Epidermal melanocyte (primary cell): ENCODE data around the gene CSGALNACT2.
"Not testable (repeated sequence)": the region's sequence is repeated elsewhere in the genome, so short reads cannot be mapped to it uniquely, and the experiment has no call there.

Experiments used
- DNase-seq: peaks from one replicate; pipeline ENCODE4 v3.0.0; 2011; ENCODE audit warnings: low spot score; ENCODE audit not compliant: insufficient read length

The CSGALNACT2 gene

DNA sequence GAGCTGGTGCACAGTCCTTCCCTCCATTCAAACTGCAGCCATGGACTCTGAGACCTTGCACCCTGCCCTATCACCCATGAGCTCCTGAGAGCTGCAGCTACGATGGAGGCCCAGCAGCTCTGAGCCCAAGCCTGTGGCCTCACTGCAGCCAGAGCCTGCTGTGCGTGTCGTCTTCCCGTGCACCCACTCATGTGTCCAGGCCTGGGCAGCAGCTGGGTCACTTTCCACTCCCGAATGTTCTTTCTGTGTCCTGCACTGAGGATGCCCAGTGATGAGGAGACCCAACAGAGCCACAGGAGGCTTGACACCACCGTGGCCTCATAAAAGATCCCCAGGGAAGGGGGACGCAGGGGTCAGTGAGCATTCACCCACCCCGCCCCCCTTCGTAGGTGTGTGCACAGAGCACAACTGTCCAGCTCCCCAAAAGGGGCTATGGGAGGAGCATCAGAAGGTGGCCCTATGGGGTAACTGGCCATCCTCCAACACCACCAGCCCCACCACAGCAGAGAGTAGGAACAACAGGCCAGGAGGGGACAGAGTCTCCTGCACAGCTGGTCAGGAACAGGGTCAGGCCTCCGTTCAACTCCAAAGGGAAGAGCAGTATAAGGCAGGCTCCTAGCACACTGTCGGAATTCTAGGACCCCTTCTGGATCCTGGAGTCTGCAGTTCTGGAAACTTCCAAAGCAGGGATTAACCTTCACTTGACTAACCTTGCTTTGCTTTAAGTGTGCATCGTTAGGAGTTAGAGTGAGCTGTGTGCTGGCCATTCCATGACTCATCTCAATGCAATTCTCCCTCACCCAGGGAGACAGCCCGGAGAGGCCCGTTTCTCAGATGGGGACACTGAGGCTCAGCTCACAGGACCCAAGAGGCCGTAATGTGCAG lies 76.1 kb downstream of the CSGALNACT2 start:
- DNase-seq = no peak

DNA sequence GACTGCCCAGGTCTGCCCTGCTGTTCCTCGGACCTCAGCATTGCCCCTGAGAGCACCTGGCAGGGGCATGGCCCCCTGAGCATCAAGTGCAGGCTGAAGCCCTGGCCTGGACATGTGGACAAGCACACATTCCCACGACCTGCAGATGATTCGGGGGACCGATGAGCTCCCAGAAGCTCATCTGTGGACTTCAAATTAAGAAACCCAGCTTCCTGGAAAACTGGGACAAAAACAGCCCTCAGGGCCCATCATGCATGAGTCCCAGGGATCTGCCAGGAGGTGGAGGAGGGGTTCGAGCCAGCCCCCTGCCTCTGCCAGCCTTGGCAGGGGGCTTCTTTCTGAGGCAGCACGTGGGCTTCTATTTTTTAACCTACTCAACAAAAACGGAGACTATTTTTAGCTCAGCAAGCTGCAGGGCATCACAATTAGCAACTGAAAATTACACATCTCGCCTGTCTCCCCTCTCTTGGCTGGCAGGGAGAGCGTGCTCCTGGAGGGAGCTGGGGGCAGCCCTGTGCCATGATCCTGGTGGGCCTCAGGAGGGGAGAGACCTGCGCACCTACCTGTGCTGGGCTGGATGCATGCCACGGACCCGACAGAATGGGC lies 76.8 kb downstream of the CSGALNACT2 start:
- DNase-seq = no peak

DNA sequence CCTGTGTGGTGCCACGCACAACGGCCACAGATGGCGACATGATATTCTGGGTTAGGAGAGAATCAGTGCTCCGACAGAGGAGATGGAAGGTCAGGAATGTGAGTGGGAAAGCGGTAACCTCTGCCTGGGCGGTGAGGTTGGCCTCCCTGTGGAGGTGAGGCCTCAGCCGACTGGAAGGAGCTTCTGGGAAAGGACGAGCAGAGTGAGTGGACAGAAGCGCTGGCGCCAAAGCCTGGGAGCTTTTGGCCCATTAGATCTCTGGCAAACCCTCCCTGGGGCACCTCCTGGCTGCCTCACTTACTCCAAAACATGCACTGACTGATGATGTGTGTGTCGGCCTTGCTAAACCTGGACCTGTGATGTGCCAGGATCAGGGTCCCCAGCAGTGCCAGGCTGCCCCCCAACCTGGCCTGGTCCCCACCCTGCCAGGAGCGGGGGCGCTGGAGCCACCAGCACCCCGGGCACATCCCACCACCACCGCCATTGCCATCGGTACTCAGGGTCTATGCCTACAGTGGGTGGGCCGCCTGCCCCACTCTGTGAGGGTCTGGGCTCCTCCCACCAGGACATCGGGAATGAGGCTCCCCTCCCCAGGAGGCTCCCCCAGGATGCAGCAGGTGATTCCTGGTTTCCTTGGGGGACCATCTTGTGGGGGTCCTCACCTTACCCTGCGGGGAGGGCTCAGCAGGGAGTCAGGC lies 77.7 kb downstream of the CSGALNACT2 start:
- no peak for DNase-seq

DNA sequence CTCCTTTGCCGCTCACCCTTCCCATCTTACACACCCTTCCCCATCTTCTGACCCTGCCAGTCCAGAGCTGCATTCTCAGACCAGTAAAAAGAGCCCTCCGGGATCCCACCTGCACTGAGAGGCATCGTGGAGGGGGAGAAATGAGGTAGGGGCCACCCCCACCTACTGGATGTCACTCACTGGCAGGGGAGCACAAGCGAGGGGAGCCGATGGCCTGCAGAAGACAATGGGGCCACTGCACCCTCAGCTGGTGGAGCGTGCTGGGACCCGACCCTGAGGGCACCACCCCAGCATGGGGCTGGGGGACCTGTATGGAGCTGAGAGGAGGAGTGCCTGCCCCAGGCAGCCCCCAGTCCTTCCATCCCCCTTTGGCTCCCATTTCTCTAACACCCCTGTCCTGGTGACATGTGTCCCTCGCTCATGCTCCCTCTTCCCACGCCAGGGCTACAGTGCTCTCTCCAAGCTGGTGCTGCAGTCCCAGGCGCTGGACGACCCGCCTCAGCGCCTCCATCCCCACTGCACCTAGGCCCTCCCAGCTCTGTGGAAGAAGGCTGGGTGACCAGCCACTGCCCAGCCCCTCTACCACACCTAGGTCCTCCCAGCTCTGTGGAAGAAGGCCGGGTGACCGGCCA lies 78.8 kb downstream of the CSGALNACT2 start:
- DNase-seq = no peak

DNA sequence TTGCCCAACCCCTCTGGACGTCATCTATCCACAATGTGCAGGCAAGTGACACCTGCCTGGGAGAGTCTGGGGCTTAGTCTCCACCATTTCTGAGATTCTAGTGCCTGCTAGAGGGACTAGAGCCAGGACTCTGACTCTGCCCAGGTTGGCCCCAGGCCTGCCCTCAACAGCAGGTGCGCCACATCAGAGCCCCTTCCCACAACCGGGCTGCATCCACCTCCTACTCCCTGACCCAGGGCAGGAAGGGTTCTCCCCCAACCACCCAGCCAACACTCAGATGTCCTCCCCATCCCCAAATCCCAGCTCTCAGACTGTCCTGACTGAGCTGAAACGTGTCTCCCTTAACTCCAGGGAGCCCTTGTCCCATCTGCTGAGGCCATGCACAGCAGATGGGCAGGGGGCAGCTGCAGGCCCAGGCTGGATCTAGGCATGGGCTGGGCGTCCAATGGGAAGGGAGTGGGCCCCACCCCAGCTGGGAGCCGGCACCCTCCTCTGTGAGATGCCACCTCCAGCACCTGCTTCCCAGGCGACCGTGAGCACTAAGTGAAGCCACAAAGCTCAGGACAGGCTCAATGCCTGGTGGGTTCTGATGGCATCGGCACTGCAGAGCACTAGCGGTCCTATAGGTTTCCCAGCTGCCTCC lies 79.4 kb downstream of the CSGALNACT2 start:
- DNase-seq = no peak

DNA sequence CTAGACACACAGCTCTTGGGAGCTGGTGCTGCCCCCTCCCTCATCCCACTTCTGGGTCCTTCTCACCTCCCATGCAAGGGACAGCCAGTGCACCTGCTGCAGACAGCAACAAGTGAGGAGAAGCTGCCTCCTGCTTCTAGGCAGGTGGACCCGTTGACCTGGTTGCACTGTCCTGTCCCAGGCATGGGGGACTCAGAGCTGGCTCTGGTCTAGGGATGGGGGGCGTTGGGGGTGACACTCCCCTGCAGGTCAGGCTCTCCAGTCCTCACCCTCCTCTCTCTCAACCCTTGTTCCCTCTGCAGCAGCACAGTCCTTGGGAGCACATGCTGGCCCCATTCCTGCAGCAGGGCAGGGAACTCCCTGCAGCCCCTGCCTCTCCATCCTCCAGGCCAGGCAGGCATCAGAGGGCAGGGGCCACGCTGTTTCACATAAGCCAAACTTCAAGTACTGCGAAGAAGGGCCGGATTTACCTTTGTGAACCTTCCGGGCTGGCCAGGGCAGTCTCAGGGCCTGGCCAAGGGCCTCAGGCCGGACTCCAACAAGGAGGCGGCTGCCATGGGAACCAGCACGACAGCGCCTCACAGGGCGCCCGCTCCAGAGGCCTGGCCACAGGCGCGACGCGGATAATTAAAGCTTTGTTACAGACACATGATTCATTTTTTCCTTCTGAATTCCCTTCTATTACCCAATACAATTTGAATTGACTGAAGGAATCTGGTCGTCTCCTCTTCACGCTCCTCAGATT lies 80.1 kb downstream of the CSGALNACT2 start:
- no peak for DNase-seq

DNA sequence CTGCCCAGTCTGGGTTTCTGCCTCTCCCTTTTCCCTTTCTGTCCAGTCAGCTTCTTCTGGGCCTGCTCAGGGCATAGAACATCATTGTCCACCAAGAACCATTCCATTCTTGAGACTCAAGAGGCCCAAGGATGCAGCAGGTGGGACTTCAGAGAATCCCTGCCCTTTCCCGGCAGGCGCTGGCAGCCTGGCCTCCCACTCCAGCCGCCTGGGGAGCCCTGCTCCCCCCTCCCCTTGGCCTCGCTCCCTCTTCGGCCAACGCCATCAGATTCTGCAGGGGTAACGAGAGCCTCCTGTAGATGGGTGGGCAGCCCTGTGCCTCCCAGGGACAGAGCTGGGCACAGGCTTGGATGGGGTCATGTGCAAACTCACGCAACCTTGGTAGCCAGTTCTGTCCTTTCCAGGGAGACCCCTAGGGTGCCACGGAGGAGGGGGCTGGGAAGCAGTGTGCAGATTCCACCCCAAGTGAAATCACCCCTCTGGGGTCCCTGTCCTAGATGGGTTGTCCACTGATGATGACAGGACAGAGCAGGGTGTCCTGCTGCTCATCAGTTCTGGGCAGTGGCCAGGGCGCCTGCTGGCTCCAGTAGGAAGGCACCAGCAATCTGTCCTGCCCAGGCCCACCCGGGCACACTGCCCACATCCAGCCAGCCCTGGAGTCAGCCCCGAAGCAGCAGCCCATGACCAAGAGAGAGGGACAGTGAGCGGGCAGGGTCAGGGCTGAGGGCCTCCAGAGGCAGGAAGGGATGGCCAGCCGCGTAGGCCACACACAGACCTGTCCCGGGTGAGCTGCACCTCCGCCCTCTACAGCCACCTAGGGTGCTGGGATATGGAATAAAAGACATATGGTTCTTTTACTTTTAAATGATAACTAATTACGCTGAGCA lies 80.9 kb downstream of the CSGALNACT2 start:
- no peak for DNase-seq

DNA sequence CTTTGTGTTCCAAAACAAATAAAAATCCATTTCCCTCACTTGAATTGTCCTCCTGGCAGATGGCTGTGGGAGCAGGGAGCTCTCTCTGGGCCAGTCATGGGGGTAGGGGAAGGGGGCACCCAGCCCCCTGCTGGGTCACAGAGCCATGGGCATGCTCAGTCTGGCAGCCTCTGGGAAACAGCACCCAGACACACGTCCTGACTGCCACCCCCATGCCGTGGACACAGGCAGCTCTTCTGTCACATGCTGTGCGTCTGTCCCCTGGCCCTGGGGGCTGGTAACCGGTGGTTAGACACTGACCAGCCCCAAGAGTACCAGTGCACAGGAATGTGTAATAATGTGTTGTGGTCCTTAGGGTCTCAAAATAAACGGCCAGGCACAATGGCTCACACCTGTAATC lies 81.6 kb downstream of the CSGALNACT2 start:
- no peak for DNase-seq

DNA sequence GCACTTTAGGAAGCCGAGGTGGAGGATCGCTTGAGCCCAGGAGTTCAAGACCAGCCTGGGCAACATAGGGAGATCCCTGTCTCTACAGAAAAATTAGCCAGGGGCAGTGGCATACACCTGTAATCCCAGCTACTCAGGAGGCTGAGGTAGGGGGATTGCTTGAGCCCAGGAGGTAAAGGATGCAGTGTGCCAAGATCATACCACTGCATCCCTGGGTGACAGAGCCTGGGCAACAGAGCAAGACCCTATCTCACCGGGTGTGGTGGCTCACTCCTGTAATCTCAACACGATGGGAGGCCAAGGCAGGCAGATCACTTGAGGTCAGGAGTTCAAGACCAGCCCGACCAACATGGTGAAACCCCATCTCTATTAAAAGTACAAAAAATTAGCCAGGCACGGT lies 82.0 kb downstream of the CSGALNACT2 start:
- not testable (repeated sequence) for DNase-seq

DNA sequence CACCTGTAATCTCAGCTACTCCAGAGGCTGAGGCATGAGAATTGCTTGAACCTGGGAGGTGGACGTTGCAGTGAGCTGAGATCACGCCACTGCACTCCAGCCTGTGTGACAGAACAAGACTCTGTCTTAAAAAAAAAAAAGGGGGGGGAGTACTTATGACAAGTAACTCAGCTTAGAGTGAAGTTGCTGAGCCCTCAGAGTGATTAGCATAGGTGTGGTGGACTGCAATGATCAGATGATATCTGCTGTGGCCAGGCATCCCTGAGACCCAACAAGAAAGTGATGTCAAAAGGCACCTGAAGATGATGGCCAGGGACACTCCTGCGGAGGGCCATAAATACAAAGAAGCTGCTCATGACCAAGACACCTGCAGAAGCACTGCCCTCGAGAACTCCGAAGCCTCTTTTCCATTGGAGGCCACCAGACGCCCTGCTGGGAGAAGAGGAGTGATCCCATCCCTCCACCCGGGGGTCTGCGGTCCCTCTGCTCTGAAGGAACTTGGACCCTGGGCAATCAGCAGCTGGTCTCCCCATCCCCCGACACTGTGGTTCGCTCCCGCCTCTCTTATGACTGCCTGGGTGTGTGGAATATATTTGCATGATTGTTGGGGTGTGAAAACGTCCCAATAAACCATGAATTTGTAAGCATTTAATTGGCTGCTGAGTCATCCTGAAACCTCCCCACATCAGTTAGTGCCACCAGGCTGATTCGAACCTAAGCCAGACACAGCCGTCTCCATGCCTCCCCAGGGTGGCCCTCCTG lies 82.6 kb downstream of the CSGALNACT2 start:
- DNase-seq = no peak

DNA sequence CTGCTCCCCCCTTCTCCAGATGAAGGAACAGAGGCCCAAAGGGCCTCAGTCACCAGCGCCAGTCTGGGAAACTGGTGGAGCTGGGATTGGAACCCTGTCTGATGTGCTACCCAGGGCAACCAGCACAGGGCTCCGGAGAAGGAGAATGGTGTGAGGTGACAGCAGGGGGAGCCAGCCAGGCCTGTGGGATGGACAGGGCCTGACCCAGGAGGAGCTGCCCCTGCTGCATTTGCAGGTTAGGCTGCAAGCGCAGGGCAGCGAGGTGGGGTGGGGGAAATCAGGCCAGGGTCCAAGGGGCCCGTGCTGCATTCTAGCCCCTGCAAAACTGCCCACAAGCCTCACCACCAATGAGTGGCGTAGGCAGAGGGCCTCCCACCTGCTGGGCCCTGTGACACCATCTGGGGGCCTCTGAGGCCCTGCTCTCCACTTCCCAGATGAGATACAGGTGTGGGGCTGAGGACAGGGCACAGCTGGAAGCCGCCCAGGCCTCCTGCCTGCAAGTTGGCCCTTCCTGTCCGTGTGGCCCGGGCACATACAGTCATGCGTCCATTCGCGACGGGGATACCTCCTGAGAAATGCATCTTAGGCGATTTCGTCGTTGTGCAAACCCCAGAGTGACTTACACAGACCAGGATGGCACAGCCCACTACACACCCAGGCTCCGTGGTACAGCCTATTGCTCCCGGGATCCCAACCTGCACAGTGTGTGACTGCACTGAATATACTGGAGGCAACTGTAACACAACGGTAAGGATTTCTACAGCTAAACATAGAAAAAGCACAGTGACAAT lies 83.4 kb downstream of the CSGALNACT2 start:
- no peak for DNase-seq

DNA sequence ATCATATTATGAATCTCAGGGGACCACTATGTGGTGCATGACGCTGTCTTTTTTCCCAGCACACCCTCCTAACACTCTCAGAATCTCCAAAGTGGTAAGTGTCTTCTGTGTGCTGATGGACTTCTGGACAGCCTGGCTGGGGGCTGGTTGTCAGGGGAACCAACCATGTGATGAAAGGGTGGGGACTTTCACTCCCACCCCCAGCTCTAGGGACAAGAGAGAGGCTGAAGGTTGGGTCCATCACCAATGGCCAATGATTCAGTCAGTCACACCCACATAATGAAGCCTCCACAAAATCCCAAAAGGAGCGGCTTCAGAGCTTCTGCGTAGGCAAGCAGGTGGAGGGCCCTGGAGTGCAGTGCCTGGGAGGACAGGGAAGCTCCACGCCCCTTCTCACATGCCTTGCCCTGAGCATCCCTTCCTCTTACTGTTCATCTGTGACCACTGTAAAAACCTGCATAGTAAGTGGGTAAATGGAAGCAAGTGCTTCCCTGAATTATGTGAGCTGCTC lies 84.0 kb downstream of the CSGALNACT2 start:
- no peak for DNase-seq

DNA sequence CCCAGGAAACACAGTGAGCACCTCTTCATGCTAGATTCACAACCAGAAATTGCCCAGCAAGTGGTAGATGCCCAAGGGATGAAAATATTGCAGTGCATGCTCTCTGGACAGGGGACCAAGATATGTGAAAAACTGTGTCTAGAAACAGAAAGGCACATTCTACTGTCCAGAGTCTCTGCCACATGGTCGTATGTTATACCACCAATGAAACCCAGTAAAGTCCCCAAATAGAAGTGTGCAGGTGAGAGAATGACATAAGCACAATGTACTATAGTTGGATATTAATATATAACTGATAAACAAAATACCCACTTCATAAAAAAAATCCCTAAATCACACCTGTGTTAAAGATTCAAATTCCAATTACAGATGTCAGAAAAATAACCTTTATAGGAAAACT lies 84.8 kb downstream of the CSGALNACT2 start:
- DNase-seq = no peak

DNA sequence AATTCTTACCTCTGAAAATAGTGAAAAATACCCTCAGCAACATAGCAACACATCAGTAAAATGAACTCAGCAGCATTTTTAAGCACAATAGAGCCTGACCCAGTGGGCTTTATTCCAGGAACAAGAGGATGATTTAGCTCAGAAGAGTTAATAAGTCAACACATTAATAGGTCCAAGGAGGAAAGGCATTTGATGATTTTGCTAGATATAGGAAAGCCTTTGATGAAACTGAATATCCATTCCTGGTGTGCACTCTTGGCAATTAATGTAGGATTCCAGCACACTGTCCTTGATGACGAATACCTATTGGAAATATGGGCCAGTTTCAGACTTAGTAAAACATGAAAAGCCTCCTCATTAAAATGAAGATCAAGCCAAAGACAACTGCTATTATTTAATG lies 86.1 kb downstream of the CSGALNACT2 start:
- DNase-seq = no peak

DNA sequence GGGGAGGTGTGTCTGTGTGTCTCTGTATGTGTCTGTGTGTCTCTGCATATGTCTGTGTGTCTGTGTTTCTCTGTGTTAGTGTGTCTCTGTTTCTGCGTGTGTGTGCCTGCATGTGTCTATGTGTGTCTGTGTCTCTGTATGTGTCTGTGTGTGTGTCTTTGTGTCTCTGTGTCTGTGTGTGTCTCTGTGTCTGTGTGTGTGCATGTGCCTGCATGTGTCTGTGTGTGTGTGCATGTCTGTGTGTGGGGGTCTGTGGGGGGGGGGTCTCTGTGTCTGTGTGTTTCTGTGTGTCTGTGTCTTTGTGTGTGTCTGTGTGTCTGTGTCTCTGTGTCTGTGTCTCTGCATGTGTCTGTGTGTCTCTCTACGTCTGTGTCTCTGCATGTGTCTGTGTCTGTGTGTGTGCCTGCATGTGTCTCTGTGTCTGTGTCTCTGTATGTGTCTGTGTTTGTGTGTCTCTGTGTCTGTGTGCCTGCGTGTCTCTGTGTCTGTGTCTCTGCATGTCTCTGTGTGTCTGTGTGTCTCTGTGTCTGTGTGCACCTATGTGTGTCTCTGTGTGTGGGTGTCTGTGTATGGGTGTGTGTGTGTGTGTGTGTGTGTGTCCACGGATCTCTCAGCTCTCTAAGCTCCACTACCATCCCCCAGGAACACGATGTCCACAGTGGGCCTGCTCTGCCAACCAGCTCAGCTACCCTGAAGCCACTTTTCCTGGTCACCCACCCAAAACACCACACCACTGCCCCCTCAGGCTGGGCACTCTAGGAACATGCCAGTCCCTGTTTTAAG lies 87.0 kb downstream of the CSGALNACT2 start:
- DNase-seq = no peak

DNA sequence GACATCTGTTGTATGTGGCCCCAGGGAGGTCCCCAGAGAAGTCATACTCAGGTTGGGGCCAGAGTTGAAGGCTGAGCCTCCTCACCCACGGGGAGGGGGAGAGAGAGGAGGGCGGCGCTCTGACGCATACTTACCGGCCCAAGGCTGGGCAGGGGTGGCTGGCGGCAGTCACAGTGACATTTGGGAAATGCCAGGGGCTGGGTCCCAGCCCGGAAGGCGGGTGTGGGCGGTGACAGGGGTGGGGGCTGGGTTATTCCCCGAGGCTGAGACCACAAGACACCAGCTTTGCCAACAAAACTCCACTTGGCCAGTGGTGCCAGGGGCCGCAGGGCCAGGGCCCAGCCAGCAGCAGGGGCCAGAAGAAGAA lies 87.5 kb downstream of the CSGALNACT2 start:
- DNase-seq = no peak

DNA sequence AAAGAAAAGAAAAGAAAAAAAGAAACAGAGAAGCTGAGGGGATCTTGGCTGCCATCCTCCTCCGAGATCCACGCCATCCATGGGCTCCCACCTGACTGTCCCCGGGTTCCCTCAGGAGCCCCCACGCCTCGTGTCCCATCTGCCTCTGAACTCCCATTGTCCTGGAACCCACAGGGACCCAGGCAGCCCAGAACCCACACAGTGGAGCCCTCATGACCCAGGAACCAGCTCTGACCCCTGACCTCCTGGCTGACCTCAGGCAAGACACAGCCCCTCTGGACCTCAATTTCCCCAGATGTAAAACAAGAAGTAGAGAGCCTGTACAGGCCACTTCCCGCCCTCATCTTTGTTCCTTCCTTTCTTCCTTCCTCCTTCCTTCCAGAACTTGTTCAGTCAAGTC lies 88.2 kb downstream of the CSGALNACT2 start:
- no peak for DNase-seq
